CD4-positive, alpha-beta T cell (primary cell): Measurements from ENCODE around the gene TAF1L. TPM values are rescaled to one million over a fixed set of nuclear protein-coding genes. Genes with fewer than 3 reads are reported as not detected.

Source experiments
- ATAC-seq: fragments of 200-7000 bp; cut with Tn5 transposase; one replicate; pipeline ENCODE4 v1.10.0; 2022; ENCODE audit warnings: mild to moderate bottlenecking; ENCODE audit not compliant: poor library complexity
- CTCF ChIA-PET: fragments of 350-600 bp; sonication (Branson Sonifier 250); formaldehyde crosslinking; loops from one replicate; lab custom pipeline; 2021; ENCODE audit warnings: antibody characterized with exemption, inconsistent platforms; lab: Charles Lee
- POLR2A ChIA-PET: fragments of 350-600 bp; sonication (Branson Sonifier 250); formaldehyde crosslinking; loops from one replicate; lab custom pipeline; 2021; ENCODE audit warnings: antibody characterized with exemption, inconsistent platforms; lab: Charles Lee
- DNase-seq, 14 experiments: peaks; one replicate each; pipeline ENCODE4 v3.0.0-alpha.2; 2013 to 2020; ENCODE audit warnings: mixed read lengths in 2 of 14
- H3K27ac ChIP-seq, 2 donors: one replicate each; pipeline versions ENCODE4 v1.5.1 to v1.7.0; 2013; ENCODE audit warnings: low read length in 2 of 2, low read depth in 1 of 2, mild to moderate bottlenecking in 1 of 2
- H3K27me3 ChIP-seq, 2 experiments: 1 replicate in 1 of 2; 2 replicates in 1 of 2; pipeline versions ENCODE4 v1.6.1 to v1.7.0; 2013; ENCODE audit warnings: low read length in 2 of 2, control low read depth in 1 of 2, mild to moderate bottlenecking in 1 of 2, moderate library complexity in 1 of 2; ENCODE audit not compliant: insufficient read depth in 2 of 2, control insufficient read depth in 1 of 2
- H3K36me3 ChIP-seq: one replicate; pipeline ENCODE4 v1.6.1; 2013; ENCODE audit warnings: low read length, control low read depth; ENCODE audit not compliant: insufficient read depth
- H3K4me1 ChIP-seq: one replicate; pipeline ENCODE4 v1.6.1; 2013; ENCODE audit warnings: low read length, control low read depth; ENCODE audit not compliant: insufficient read depth
- H3K4me3 ChIP-seq: one replicate; pipeline ENCODE4 v1.5.1; 2013; ENCODE audit warnings: mild to moderate bottlenecking, low read length, moderate library complexity
- H3K9me3 ChIP-seq, 2 experiments: 1 replicate in 1 of 2; 2 replicates in 1 of 2; pipeline versions ENCODE4 v1.6.1 to v1.7.0; 2013; ENCODE audit warnings: low read length in 2 of 2, mild to moderate bottlenecking in 2 of 2, control low read depth in 1 of 2, moderate library complexity in 1 of 2; ENCODE audit not compliant: control insufficient read depth in 1 of 2, insufficient read depth in 1 of 2
- H3K27ac Mint-ChIP-seq: one replicate; pipeline ENCODE4 v1.8.0; 2020; ENCODE audit warnings: mixed read lengths
- H3K27me3 Mint-ChIP-seq: one replicate; pipeline ENCODE4 v1.8.0; 2021; ENCODE audit warnings: mixed read lengths
- H3K36me3 Mint-ChIP-seq: one replicate; pipeline ENCODE4 v1.8.0; 2021; ENCODE audit warnings: low read depth, mixed read lengths
- H3K4me1 Mint-ChIP-seq: one replicate; pipeline ENCODE4 v1.8.0; 2021; ENCODE audit warnings: low read depth, mixed read lengths
- H3K4me3 Mint-ChIP-seq: one replicate; pipeline ENCODE4 v1.8.0; 2020; ENCODE audit warnings: mild to moderate bottlenecking, mixed read lengths
- H3K9me3 Mint-ChIP-seq: one replicate; pipeline ENCODE4 v1.8.0; 2020; ENCODE audit warnings: mixed read lengths
- CTCF ChIP-seq: fragments of 200-600 bp; IDR thresholded peaks from one replicate; pipeline ENCODE4 v1.8.0; 2022; ENCODE audit warnings: antibody characterized with exemption, mild to moderate bottlenecking
- intact Hi-C, 2 experiments: fragments of 100-400 bp; cut with DNase I in 1 of 2; cut with micrococcal nuclease in 1 of 2; formaldehyde crosslinking; loops; one replicate each; pipeline versions ENCODE4 v1.15.1 to v1.9.0; 2023 to 2025; cut with DNase I, micrococcal nuclease
- polyA plus RNA-seq, 2 donors: library from polyadenylated mRNA; unstranded; fragments of 120-200 nt; gene quantifications; one replicate each; pipeline ENCODE4 v1.2.1, GENCODE V29; 2013
- total RNA-seq, 174 experiments: library from RNA in 2 of 174; stranded (reverse) in 2 of 174; gene quantifications; one replicate each; pipeline ENCODE4 v1.2.3 and lab custom pipeline; 2021 to 2026

Gene TAF1L
- total RNA-seq (under 1 TPM in 1 of 2 experiments, not detected in 1; 0.06 TPM), total RNA-seq (lab: John Stamatoyannopoulos, UW) (0 to 1.0 (median 0.22) reads per million in 172 experiments)
- polyA plus RNA-seq (2013, experiment 1 of 2), result 0.01 TPM
- 0.07 TPM for polyA plus RNA-seq (2013, experiment 2 of 2)

- Histone ChIP-seq H3K4me3 (no peak within 1 kb of the TSS), H3K9me3 (peaks cover 0 to 5% of the 10 kb centered on the region in 2 experiments), H3K27me3 (no peaks in the 10 kb centered on the region), H3K4me1 (no peaks in the 10 kb centered on the region), H3K27ac (no peak within 1 kb of the TSS), H3K36me3 (no peaks in the 10 kb centered on the region)
- DNase-seq, result no peak
- no peak for TF ChIP-seq CTCF
- Mint-ChIP-seq H3K9me3 (no peaks in the 10 kb centered on the region), H3K4me3 (no peak within 1 kb of the TSS), H3K27me3 (peaks cover 13% of the 10 kb centered on the region), H3K4me1 (no peaks in the 10 kb centered on the region), H3K36me3 (no peaks in the 10 kb centered on the region), H3K27ac (no peak within 1 kb of the TSS)
- ChIA-PET CTCF (no interaction called here), POLR2A (no interaction called here)
- ATAC-seq, result no peak
- intact Hi-C loops, result no loop called here
Measured at GRCh38 chr9:32635362-32635761, at the start of gene TAF1L. TSS of gene TAF1L (minus strand) at chr9:32635669. CDS start at chr9:32635579, 90 bp downstream.

GRCh38 chr9:32681751-32682150, 46.3 kb upstream of the TAF1L start:
- H3K36me3 ChIP-seq, result no peaks in the 10 kb centered on the region
- no peak for TF ChIP-seq CTCF
- CTCF ChIA-PET, result no interaction called here
- H3K4me3 ChIP-seq, result no peak overlapping the region
- H3K9me3 ChIP-seq, result peaks cover 5 to 8% of the 10 kb centered on the region in 2 experiments
- H3K27ac ChIP-seq, result no peak overlapping the region
- H3K27ac Mint-ChIP-seq, result no peak overlapping the region
- H3K27me3 ChIP-seq, result peaks cover 0 to 6% of the 10 kb centered on the region in 2 experiments
- no peak for ATAC-seq
- POLR2A ChIA-PET, result no interaction called here
- peaks cover 29% of the 10 kb centered on the region for H3K27me3 Mint-ChIP-seq
- intact Hi-C loops, result no loop called here
- H3K9me3 Mint-ChIP-seq, result peaks cover 21% of the 10 kb centered on the region
- no peak for DNase-seq
- no peaks in the 10 kb centered on the region for H3K4me1 ChIP-seq
- H3K4me3 Mint-ChIP-seq, result no peak overlapping the region
- no peaks in the 10 kb centered on the region for H3K4me1 Mint-ChIP-seq
- no peaks in the 10 kb centered on the region for H3K36me3 Mint-ChIP-seq

- no peaks in the 10 kb centered on the region for H3K36me3 Mint-ChIP-seq
Measured at GRCh38 chr9:32677931-32678330, 42.5 kb upstream of the TAF1L start.

More at GRCh38 chr9:32677931-32678330, 42.5 kb upstream of the TAF1L start:
- H3K27me3 Mint-ChIP-seq, result peaks cover 29% of the 10 kb centered on the region
- ATAC-seq (no peak), DNase-seq (no peak)
- H3K36me3 ChIP-seq, result no peaks in the 10 kb centered on the region
- H3K4me1 Mint-ChIP-seq, result no peaks in the 10 kb centered on the region
- ChIA-PET POLR2A (no interaction called here), CTCF (no interaction called here)
- peaks cover 11% of the 10 kb centered on the region for H3K9me3 Mint-ChIP-seq
- H3K9me3 ChIP-seq, result no peaks in the 10 kb centered on the region
- H3K27ac Mint-ChIP-seq, result no peak overlapping the region
- no peak overlapping the region for H3K4me3 ChIP-seq
- no peak overlapping the region for H3K4me3 Mint-ChIP-seq
- H3K4me1 ChIP-seq, result no peaks in the 10 kb centered on the region
- H3K27me3 ChIP-seq, result peaks cover 0 to 6% of the 10 kb centered on the region in 2 experiments
- TF ChIP-seq CTCF, result no peak
- H3K27ac ChIP-seq, result no peak overlapping the region
- intact Hi-C loops, result no loop called here
